GM19099 (cell line): ENCODE data around the gene SEPHS1.

Source experiments
- POLR2A ChIP-seq: IDR thresholded peaks from 3 replicates; pipeline ENCODE4 v1.6.1; 2011; ENCODE audit warnings: low read depth; ENCODE audit not compliant: insufficient read length; ENCODE audit errors: extremely low read depth

SEPHS1 gene

GRCh38 chr10:13340626-13341376, 7.3 kb downstream of the SEPHS1 start:
- TF ChIP-seq POLR2A: peak; percentile 36

GRCh38 chr10:13340068-13340467, 8.0 kb downstream of the SEPHS1 start:
- TF ChIP-seq POLR2A: no peak

GRCh38 chr10:13338390-13339110, 9.5 kb downstream of the SEPHS1 start:
- no peak for TF ChIP-seq POLR2A

GRCh38 chr10:13337827-13338196, 10.3 kb downstream of the SEPHS1 start:
- no peak for TF ChIP-seq POLR2A

GRCh38 chr10:13337128-13337826, 10.8 kb downstream of the SEPHS1 start:
- no peak for TF ChIP-seq POLR2A

GRCh38 chr10:13335881-13336280, 12.2 kb downstream of the SEPHS1 start:
- TF ChIP-seq POLR2A: no peak

- no peak for TF ChIP-seq POLR2A
These were observed 13.5 kb downstream of the SEPHS1 start for GRCh38 chr10:13334556-13334955.

GRCh38 chr10:13331646-13332045, 16.4 kb downstream of the SEPHS1 start:
- no peak for TF ChIP-seq POLR2A

- TF ChIP-seq POLR2A: no peak
These were observed 18.5 kb downstream of the SEPHS1 start for GRCh38 chr10:13329565-13329964.

- TF ChIP-seq POLR2A: no peak
These were observed 19.5 kb downstream of the SEPHS1 start for GRCh38 chr10:13328613-13329012.

GRCh38 chr10:13328126-13328525, 20.0 kb downstream of the SEPHS1 start:
- no peak for TF ChIP-seq POLR2A

- TF ChIP-seq POLR2A: no peak
These were observed 20.6 kb downstream of the SEPHS1 start for GRCh38 chr10:13327534-13327933.

GRCh38 chr10:13322615-13323148, 25.4 kb downstream of the SEPHS1 start:
- TF ChIP-seq POLR2A: no peak

GRCh38 chr10:13321576-13321975, 26.5 kb downstream of the SEPHS1 start:
- TF ChIP-seq POLR2A: no peak

GRCh38 chr10:13319166-13319565, 28.9 kb downstream of the SEPHS1 start:
- no peak for TF ChIP-seq POLR2A
